ENCODE results near the gene WWC2.

GRCh38 chr4:183250831-183251230 is 151.8 kb downstream of the WWC2 start:
- no peak for TF ChIP-seq YY1 (IDR thresholded peaks at IDR 0.05; ENCODE audit: insufficient read depth, insufficient read length)
- TF ChIP-seq ZNF274 (IDR thresholded peaks at IDR 0.05; ENCODE audit: low read depth, low read length), result no peak
